ENCODE measurements around the gene TOX3. TPM values are rescaled to one million over a fixed set of nuclear protein-coding genes. Genes with fewer than 3 reads are reported as not detected.

The TOX3 gene
- total RNA-seq, 1 experiment from 2014 or later, result 16.6 TPM

- TF ChIP-seq, protein P1, sequence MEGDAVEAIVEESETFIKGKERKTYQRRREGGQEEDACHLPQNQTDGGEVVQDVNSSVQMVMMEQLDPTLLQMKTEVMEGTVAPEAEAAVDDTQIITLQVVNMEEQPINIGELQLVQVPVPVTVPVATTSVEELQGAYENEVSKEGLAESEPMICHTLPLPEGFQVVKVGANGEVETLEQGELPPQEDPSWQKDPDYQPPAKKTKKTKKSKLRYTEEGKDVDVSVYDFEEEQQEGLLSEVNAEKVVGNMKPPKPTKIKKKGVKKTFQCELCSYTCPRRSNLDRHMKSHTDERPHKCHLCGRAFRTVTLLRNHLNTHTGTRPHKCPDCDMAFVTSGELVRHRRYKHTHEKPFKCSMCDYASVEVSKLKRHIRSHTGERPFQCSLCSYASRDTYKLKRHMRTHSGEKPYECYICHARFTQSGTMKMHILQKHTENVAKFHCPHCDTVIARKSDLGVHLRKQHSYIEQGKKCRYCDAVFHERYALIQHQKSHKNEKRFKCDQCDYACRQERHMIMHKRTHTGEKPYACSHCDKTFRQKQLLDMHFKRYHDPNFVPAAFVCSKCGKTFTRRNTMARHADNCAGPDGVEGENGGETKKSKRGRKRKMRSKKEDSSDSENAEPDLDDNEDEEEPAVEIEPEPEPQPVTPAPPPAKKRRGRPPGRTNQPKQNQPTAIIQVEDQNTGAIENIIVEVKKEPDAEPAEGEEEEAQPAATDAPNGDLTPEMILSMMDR (conservative IDR thresholded peaks at IDR 0.05; ENCODE audit: low read depth, low read length), result no peak
- no peak for TF ChIP-seq EZH2 (IDR thresholded peaks at IDR 0.05; ENCODE audit: borderline replicate concordance, low read depth, low read length, poor library complexity, severe bottlenecking)
- ChIA-PET CTCF (no interaction called here), POLR2A (ENCODE audit: low non-redundant PET) (no interaction called here)
- Histone ChIP-seq H3K36me3 (ENCODE audit: insufficient read depth, low read length, poor library complexity, severe bottlenecking) (no peaks in the 10 kb centered on the region), H3K4me1 (ENCODE audit: insufficient read depth, low read length, poor library complexity, severe bottlenecking) (peaks cover 4% of the 10 kb centered on the region), H3K9me3 (ENCODE audit: low read depth, low read length, poor library complexity, severe bottlenecking) (no peaks in the 10 kb centered on the region), H3K27me3 (replicated peaks; ENCODE audit: insufficient read depth, low read depth, low read length, poor library complexity) (peaks cover 10% of the 10 kb centered on the region), H3K4me3 (ENCODE audit: low read depth, low read length, poor library complexity, severe bottlenecking) (no peak overlapping the region), H3K27ac (ENCODE audit: low read depth, low read length, poor library complexity, severe bottlenecking) (no peak overlapping the region)
- intact Hi-C loops (cut with micrococcal nuclease; ENCODE audit: unreplicated experiment), result no loop called here
- no peak for DNase-seq (ENCODE audit: low spot score)
- no TSS peak for BruUV-seq (replicated peaks)
These were observed 44.5 kb upstream of the TOX3 start for GRCh38 chr16:52591471-52591870.

DNA sequence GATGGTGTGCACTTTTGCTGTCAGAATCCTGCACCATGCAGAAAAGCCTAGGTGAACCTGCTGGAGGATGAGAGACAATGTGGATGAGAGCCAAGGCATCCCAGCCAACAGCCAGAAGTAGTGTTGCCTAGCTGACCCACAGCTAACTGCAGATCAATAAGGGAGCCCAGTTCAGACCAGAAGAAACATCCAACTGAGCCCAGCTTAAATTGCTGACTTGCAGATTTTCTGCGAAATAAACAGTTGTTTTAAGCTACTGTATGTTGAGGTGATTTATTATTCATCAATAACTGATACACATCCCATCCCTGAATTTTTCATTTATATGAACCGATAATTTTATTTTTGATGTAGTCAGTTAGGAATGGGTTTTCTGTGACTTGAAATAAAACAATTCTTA, 39.2 kb upstream of the TOX3 start:
- DNase-seq (ENCODE audit: low spot score), result no peak
- no peaks in the 10 kb centered on the region for H3K9me3 ChIP-seq (ENCODE audit: low read depth, low read length, poor library complexity, severe bottlenecking)
- no peak overlapping the region for H3K4me3 ChIP-seq (ENCODE audit: low read depth, low read length, poor library complexity, severe bottlenecking)
- no peak overlapping the region for H3K27ac ChIP-seq (ENCODE audit: low read depth, low read length, poor library complexity, severe bottlenecking)
- ChIA-PET POLR2A (ENCODE audit: low non-redundant PET) (no interaction called here), CTCF (no interaction called here)
- TF ChIP-seq EZH2 (IDR thresholded peaks at IDR 0.05; ENCODE audit: borderline replicate concordance, low read depth, low read length, poor library complexity, severe bottlenecking), result no peak
- TF ChIP-seq, protein P1 (conservative IDR thresholded peaks at IDR 0.05; ENCODE audit: low read depth, low read length), result no peak
- BruUV-seq (replicated peaks), result no TSS peak
- no peaks in the 10 kb centered on the region for H3K36me3 ChIP-seq (ENCODE audit: insufficient read depth, low read length, poor library complexity, severe bottlenecking)
- no peaks in the 10 kb centered on the region for H3K4me1 ChIP-seq (ENCODE audit: insufficient read depth, low read length, poor library complexity, severe bottlenecking)
- intact Hi-C loops (cut with micrococcal nuclease; ENCODE audit: unreplicated experiment), result loop anchor here (10.0 kb wide), 1 partner anchor 279 kb away; no protein-coding TSS in a partner anchor
- H3K27me3 ChIP-seq (replicated peaks; ENCODE audit: insufficient read depth, low read depth, low read length, poor library complexity), result peaks cover 10% of the 10 kb centered on the region

DNA sequence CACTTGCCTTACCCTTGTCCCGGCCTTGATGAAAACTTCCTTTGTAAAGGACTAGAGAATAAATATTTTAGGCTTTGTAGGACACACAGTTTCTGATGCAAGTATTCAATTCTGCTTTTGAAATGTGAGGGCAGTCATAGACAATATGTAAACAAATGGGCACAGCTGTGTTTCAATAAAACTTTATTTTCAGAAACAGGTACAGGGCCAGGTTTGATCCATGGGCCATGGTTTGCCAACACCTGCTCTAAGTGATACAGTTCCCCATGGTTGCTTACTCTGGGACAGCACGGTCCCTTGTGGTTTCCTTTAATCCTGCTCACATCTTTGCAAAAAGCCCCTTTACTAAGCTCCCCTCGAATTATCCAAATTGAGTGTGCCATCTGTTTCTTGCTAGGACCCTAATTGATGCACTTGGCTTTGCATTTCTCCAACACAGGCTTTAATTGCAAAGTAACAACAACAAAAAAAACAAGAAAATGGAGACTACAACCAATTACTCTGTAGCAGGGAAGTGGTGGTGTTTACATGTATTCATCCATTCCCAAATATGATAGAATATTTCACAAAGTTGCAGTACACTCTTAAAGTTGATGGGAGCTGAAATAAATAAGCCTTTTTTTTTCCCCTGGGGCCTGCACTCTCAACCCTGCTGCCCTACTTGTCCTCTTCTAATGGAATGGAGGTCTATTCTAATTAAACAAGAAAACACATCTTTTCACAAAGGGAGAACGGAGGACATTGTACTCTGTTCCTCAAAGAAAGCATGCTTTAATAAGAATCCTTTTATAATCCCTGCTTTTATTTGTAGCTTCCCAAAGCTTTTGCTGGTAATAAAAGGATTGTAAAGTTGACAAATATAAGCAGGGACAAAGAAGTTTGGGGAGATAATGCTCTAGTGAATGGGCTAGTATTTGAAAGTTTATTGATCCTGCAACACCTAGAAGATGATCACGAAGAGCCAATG, 37.7 kb upstream of the TOX3 start:
- TF ChIP-seq, protein P1 (conservative IDR thresholded peaks at IDR 0.05; ENCODE audit: low read depth, low read length), result no peak
- no peak for TF ChIP-seq EZH2 (IDR thresholded peaks at IDR 0.05; ENCODE audit: borderline replicate concordance, low read depth, low read length, poor library complexity, severe bottlenecking)
- H3K27me3 ChIP-seq (replicated peaks; ENCODE audit: insufficient read depth, low read depth, low read length, poor library complexity), result peaks cover under 1% of the 10 kb centered on the region
- H3K4me3 ChIP-seq (ENCODE audit: low read depth, low read length, poor library complexity, severe bottlenecking), result no peak overlapping the region
- ChIA-PET POLR2A (ENCODE audit: low non-redundant PET) (no interaction called here), CTCF (no interaction called here)
- intact Hi-C loops (cut with micrococcal nuclease; ENCODE audit: unreplicated experiment), result loop anchor here (10.0 kb wide), 1 partner anchor 280 kb away; no protein-coding TSS in a partner anchor
- H3K36me3 ChIP-seq (ENCODE audit: insufficient read depth, low read length, poor library complexity, severe bottlenecking), result no peaks in the 10 kb centered on the region
- DNase-seq (ENCODE audit: low spot score), result no peak
- no peak overlapping the region for H3K27ac ChIP-seq (ENCODE audit: low read depth, low read length, poor library complexity, severe bottlenecking)
- no TSS peak for BruUV-seq (replicated peaks)
- no peaks in the 10 kb centered on the region for H3K9me3 ChIP-seq (ENCODE audit: low read depth, low read length, poor library complexity, severe bottlenecking)
- no peaks in the 10 kb centered on the region for H3K4me1 ChIP-seq (ENCODE audit: insufficient read depth, low read length, poor library complexity, severe bottlenecking)
